A673 (cell line): Measurements from ENCODE around the gene CDON. TPM values are rescaled to one million over a fixed set of nuclear protein-coding genes. Genes with fewer than 3 reads are reported as not detected.
A peak's percentile ranks its signal among the peaks of the same experiment; 100 is the strongest.

Experiments used
- BruUV-seq: library from RNA; stranded (reverse); fragments of 400-500 nt; replicated peaks from 2 replicates; lab custom pipeline; 2021; lab: Mats Ljungman, UMichigan
- CTCF ChIA-PET: fragments of 300-600 bp; sonication (Branson Sonifier 250); formaldehyde crosslinking; loops from one replicate; lab custom pipeline; 2022; ENCODE audit warnings: antibody characterized with exemption; lab: Charles Lee
- POLR2A ChIA-PET: fragments of 300-600 bp; sonication (Branson Sonifier 250); formaldehyde crosslinking; loops from one replicate; lab custom pipeline; 2022; ENCODE audit warnings: antibody characterized with exemption; ENCODE audit not compliant: low non-redundant PET; lab: Charles Lee
- DNase-seq: peaks from one replicate; pipeline ENCODE4 v3.0.0-alpha.2; 2015; ENCODE audit warnings: low spot score
- H3K27ac ChIP-seq: fragments of 200-600 bp; sonication (generic); 2 replicates; pipeline ENCODE4 v1.5.1; 2016; ENCODE audit warnings: mixed run types, low read depth, mild to moderate bottlenecking, mixed read lengths, antibody characterized with exemption, low read length; ENCODE audit not compliant: poor library complexity, severe bottlenecking
- H3K27me3 ChIP-seq: fragments of 200-600 bp; sonication (generic); replicated peaks from 2 replicates; pipeline ENCODE4 v1.6.1; 2017; ENCODE audit warnings: mixed run types, low read depth, mild to moderate bottlenecking, mixed read lengths, antibody characterized with exemption, low read length; ENCODE audit not compliant: insufficient read depth, poor library complexity
- H3K36me3 ChIP-seq: fragments of 200-600 bp; sonication (generic); 2 replicates; pipeline ENCODE4 v1.6.1; 2016; ENCODE audit warnings: mixed run types, mild to moderate bottlenecking, mixed read lengths, antibody characterized with exemption, low read length; ENCODE audit not compliant: insufficient read depth, poor library complexity, severe bottlenecking
- H3K4me1 ChIP-seq: fragments of 200-600 bp; sonication (generic); 2 replicates; pipeline ENCODE4 v1.6.1; 2017; ENCODE audit warnings: mixed run types, mild to moderate bottlenecking, mixed read lengths, antibody characterized with exemption, low read length; ENCODE audit not compliant: insufficient read depth, poor library complexity, severe bottlenecking
- H3K4me3 ChIP-seq: fragments of 200-600 bp; sonication (generic); 2 replicates; pipeline ENCODE4 v1.5.1; 2016; ENCODE audit warnings: low read depth, mixed run types, mild to moderate bottlenecking, mixed read lengths, low read length; ENCODE audit not compliant: poor library complexity, severe bottlenecking
- H3K9me3 ChIP-seq: fragments of 200-600 bp; sonication (generic); 2 replicates; pipeline ENCODE4 v1.6.1; 2016; ENCODE audit warnings: mixed run types, low read depth, mild to moderate bottlenecking, mixed read lengths, antibody characterized with exemption, low read length; ENCODE audit not compliant: poor library complexity, severe bottlenecking
- CTCF ChIP-seq: fragments of 300-800, 200-600 bp; sonication (generic); conservative IDR thresholded peaks from 2 replicates; pipeline ENCODE4 v1.5.1; 2017; ENCODE audit warnings: low read depth, mild to moderate bottlenecking, antibody characterized with exemption, low read length, moderate library complexity, mixed read lengths
- EZH2 ChIP-seq: fragments of 200-600 bp; sonication (generic); IDR thresholded peaks from 2 replicates; pipeline ENCODE4 v1.6.1; 2017; ENCODE audit warnings: borderline replicate concordance, low read depth, mild to moderate bottlenecking, mixed read lengths, antibody characterized with exemption, low read length; ENCODE audit not compliant: poor library complexity, severe bottlenecking
- intact Hi-C: fragments of 100-400 bp; cut with micrococcal nuclease; formaldehyde crosslinking; loops from one replicate; pipeline ENCODE4 v1.10.0; 2022; ENCODE audit not compliant: unreplicated experiment
- total RNA-seq: library from RNA; stranded (reverse); gene quantifications from 2 replicates; pipeline ENCODE4 v1.2.3, GENCODE V29; 2021

CDON gene
- total RNA-seq, 1 experiment from 2014 or later, result 25.3 TPM

DNA sequence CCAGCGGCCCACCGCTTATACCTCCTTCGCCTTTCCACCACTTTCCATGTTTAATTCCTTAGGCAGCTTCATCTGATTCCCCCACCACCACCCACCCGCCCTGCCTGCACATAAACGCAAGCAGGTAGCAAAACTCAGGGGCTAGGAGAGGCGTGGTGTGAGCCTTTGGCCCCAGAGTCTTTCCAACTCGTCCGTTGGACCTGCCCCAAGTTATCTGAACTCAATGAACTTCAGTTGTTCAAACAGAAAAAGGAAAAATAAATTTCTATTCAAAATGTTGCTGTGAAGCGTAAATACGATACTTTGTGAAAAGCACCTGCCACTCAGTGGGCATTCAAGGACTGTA, 814 bp upstream of the CDON start:
- Histone ChIP-seq H3K36me3 (no peaks in the 10 kb centered on the region), H3K4me3 (peak overlapping the region; percentile 70), H3K9me3 (no peaks in the 10 kb centered on the region), H3K27me3 (no peaks in the 10 kb centered on the region), H3K27ac (no peak overlapping the region), H3K4me1 (peaks cover 12% of the 10 kb centered on the region)
- ChIA-PET POLR2A (no interaction called here), CTCF (no interaction called here)
- intact Hi-C loops, result loop anchor here (5.0 kb wide), 1 partner anchor 136 kb away; no protein-coding TSS in a partner anchor
- DNase-seq, result no peak
- BruUV-seq, result no TSS peak
- TF ChIP-seq CTCF, result no peak
- TF ChIP-seq EZH2, result no peak

GRCh38 chr11:126061707-126062678, 673 bp downstream of the CDON start:
- POLR2A ChIA-PET, result no interaction called here

GRCh38 chr11:126060757-126061171, 1.9 kb downstream of the CDON start:
- Histone ChIP-seq H3K27me3 (no peaks in the 10 kb centered on the region), H3K4me3 (no peak overlapping the region), H3K27ac (no peak overlapping the region), H3K36me3 (no peaks in the 10 kb centered on the region), H3K4me1 (peaks cover 12% of the 10 kb centered on the region), H3K9me3 (no peaks in the 10 kb centered on the region)
- TF ChIP-seq EZH2 (no peak), CTCF (no peak)
- BruUV-seq, result no TSS peak
- ChIA-PET CTCF (interaction anchor here (0.5 to 2.0 kb wide), 2 partner anchors 64 to 119 kb away, joined by 7 to 12 read pairs; no protein-coding TSS in a partner anchor), POLR2A (no interaction called here)
- intact Hi-C loops, result loop anchor here (1.0 to 5.0 kb wide), 3 partner anchors 118 to 134 kb away; no protein-coding TSS in a partner anchor
- no peak for DNase-seq

More at GRCh38 chr11:126061707-126062678, 673 bp downstream of the CDON start:
- Histone ChIP-seq H3K9me3 (no peaks in the 10 kb centered on the region), H3K4me1 (peaks cover 12% of the 10 kb centered on the region), H3K36me3 (no peaks in the 10 kb centered on the region), H3K27me3 (no peaks in the 10 kb centered on the region), H3K27ac (peak overlapping the region; percentile 98), H3K4me3 (peak overlapping the region; percentile 70)
- no TSS peak for BruUV-seq
- CTCF ChIA-PET, result interaction anchor here (1.2 to 2.0 kb wide), 2 partner anchors 116 to 120 kb away, joined by 4 to 12 read pairs; partner anchors contain the start of gene VSIG10L2
- TF ChIP-seq EZH2 (no peak), CTCF (peak; percentile 70)
- intact Hi-C loops, result loop anchor here (1.0 to 5.0 kb wide), 3 partner anchors 120 to 135 kb away; no protein-coding TSS in a partner anchor
- DNase-seq, result peak; percentile 77
